Ishikawa (cell line): ENCODE measurements around the gene PUDP.

Experiments used
- EP300 ChIP-seq: IDR thresholded peaks from 2 replicates; pipeline ENCODE4 v1.6.1; 2012; ENCODE audit warnings: borderline replicate concordance
- RAD21 ChIP-seq: IDR thresholded peaks from 2 replicates; pipeline ENCODE4 v1.6.1; 2012; ENCODE audit warnings: low read depth
- YY1 ChIP-seq: IDR thresholded peaks from 2 replicates; pipeline ENCODE4 v1.6.1; 2012; ENCODE audit warnings: low read depth
- TF ChIP-seq, protein P1 (sequence below): IDR thresholded peaks from 2 replicates; pipeline ENCODE4 v1.6.1; 2012
- TF ChIP-seq, protein P2 (sequence below): IDR thresholded peaks from 2 replicates; pipeline ENCODE4 v1.6.1; 2012

DNA sequence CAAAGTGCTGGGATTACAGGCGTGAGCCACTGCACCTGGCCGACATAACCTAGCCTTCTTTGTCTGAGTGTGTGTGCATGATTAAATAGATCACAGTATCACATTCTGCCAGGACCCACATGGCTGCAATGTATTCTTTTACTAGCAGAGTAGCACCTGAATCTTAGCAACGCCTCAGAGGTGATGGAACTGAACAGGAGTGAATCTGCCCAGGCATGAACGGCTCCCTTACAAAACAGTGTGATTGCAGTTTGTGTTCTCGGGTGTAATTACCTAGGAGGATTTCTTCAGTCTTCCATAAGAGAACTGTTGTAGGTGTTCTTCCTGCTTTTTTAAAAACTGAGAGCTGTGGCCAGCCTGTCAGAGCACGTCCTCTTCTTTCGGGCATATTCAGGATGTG lies 123.1 kb downstream of the PUDP start:
- TF ChIP-seq EP300 (no peak), RAD21 (no peak), YY1 (no peak)
- TF ChIP-seq, protein P1, sequence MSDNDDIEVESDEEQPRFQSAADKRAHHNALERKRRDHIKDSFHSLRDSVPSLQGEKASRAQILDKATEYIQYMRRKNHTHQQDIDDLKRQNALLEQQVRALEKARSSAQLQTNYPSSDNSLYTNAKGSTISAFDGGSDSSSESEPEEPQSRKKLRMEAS = no peak
- TF ChIP-seq, protein P2, sequence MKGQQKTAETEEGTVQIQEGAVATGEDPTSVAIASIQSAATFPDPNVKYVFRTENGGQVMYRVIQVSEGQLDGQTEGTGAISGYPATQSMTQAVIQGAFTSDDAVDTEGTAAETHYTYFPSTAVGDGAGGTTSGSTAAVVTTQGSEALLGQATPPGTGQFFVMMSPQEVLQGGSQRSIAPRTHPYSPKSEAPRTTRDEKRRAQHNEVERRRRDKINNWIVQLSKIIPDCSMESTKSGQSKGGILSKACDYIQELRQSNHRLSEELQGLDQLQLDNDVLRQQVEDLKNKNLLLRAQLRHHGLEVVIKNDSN = no peak
